ENCODE data around the gene LAMA5.

- no peak for TF ChIP-seq REST (IDR thresholded peaks at IDR 0.05; ENCODE audit: low read depth)
- no peak for TF ChIP-seq CTCF (IDR thresholded peaks at IDR 0.05 in 2 of 3, conservative IDR thresholded peaks at IDR 0.05 in 1 of 3; ENCODE audit: borderline replicate concordance in 1 of 3, insufficient read depth in 1 of 3, low read depth in 2 of 3, low read length in 2 of 3)
- no peak for TF ChIP-seq POLR2A (IDR thresholded peaks at IDR 0.05; ENCODE audit: borderline replicate concordance, extremely low read depth, insufficient read depth, insufficient read length)
- TF ChIP-seq RAD21 (IDR thresholded peaks at IDR 0.05; ENCODE audit: low read depth): no peak
- no peak for TF ChIP-seq POLR2AphosphoS5 (IDR thresholded peaks at IDR 0.05; ENCODE audit: low read depth, low read length)
- TF ChIP-seq YY1 (IDR thresholded peaks at IDR 0.05; ENCODE audit: extremely low read depth, insufficient replicate concordance, low read depth, low read length): no peak
- no peak for TF ChIP-seq JUND (IDR thresholded peaks at IDR 0.05)
Measured at GRCh38 chr20:62334881-62335280, 32.2 kb downstream of the LAMA5 start.
